H7 (cell line): ENCODE data around the gene PPP2R5E. TPM values are rescaled to one million over a fixed set of nuclear protein-coding genes. Genes with fewer than 3 reads are reported as not detected.
A peak's percentile ranks its signal among the peaks of the same experiment; 100 is the strongest.

Experiments used
- DNase-seq: peaks from one replicate; pipeline ENCODE4 v3.0.0; 2012
- H3K27me3 ChIP-seq: 2 replicates; pipeline ENCODE4 v1.6.0; 2011; ENCODE audit warnings: mild to moderate bottlenecking, low read length; ENCODE audit not compliant: control insufficient read depth, insufficient read depth
- H3K36me3 ChIP-seq: replicated peaks from 2 replicates; pipeline ENCODE4 v1.5.1; 2011; ENCODE audit warnings: low read length; ENCODE audit not compliant: control insufficient read depth, insufficient read depth
- H3K4me3 ChIP-seq: 2 replicates; pipeline ENCODE4 v1.5.1; 2011; ENCODE audit warnings: low read depth, mild to moderate bottlenecking, control low read depth, low read length, moderate library complexity; ENCODE audit not compliant: insufficient read depth
- total RNA-seq: library from RNA; depleted of rRNA; stranded (reverse); fragments of >200 nt; shearing (Covaris generic); gene quantifications from 2 replicates; pipeline ENCODE4 v1.2.3, GENCODE V29; 2014

Gene PPP2R5E
- total RNA-seq, 1 experiment from 2014 or later = 18.6 TPM

GRCh38 chr14:63418020-63418419 lies 125.2 kb downstream of the PPP2R5E start:
- no peak overlapping the region for H3K4me3 ChIP-seq
- H3K36me3 ChIP-seq = no peaks in the 10 kb centered on the region
- no peaks in the 10 kb centered on the region for H3K27me3 ChIP-seq
- DNase-seq = no peak

GRCh38 chr14:63413009-63413408 lies 130.2 kb downstream of the PPP2R5E start:
- H3K27me3 ChIP-seq = no peaks in the 10 kb centered on the region
- no peak for DNase-seq
- no peaks in the 10 kb centered on the region for H3K36me3 ChIP-seq
- H3K4me3 ChIP-seq = no peak overlapping the region

- no peak overlapping the region for H3K4me3 ChIP-seq
- no peaks in the 10 kb centered on the region for H3K27me3 ChIP-seq
- no peaks in the 10 kb centered on the region for H3K36me3 ChIP-seq
- DNase-seq = no peak
Measured at GRCh38 chr14:63406333-63406732, 136.8 kb downstream of the PPP2R5E start.

GRCh38 chr14:63405715-63406114 lies 137.5 kb downstream of the PPP2R5E start:
- Histone ChIP-seq H3K4me3 (no peak overlapping the region), H3K27me3 (no peaks in the 10 kb centered on the region), H3K36me3 (no peaks in the 10 kb centered on the region)
- DNase-seq = no peak

GRCh38 chr14:63404906-63405305 lies 138.3 kb downstream of the PPP2R5E start:
- no peaks in the 10 kb centered on the region for H3K36me3 ChIP-seq
- H3K4me3 ChIP-seq = no peak overlapping the region
- no peak for DNase-seq
- no peaks in the 10 kb centered on the region for H3K27me3 ChIP-seq

GRCh38 chr14:63401646-63402045 lies 141.5 kb downstream of the PPP2R5E start:
- DNase-seq = no peak
- Histone ChIP-seq H3K36me3 (no peaks in the 10 kb centered on the region), H3K27me3 (no peaks in the 10 kb centered on the region)

GRCh38 chr14:63398952-63399351 lies 144.2 kb downstream of the PPP2R5E start:
- Histone ChIP-seq H3K36me3 (peaks cover 2% of the 10 kb centered on the region), H3K4me3 (no peak overlapping the region), H3K27me3 (no peaks in the 10 kb centered on the region)
- DNase-seq = no peak

More at GRCh38 chr14:63401646-63402045, 141.5 kb downstream of the PPP2R5E start:
- no peak overlapping the region for H3K4me3 ChIP-seq

GRCh38 chr14:63394841-63395240 lies 148.3 kb downstream of the PPP2R5E start:
- DNase-seq = no peak
- Histone ChIP-seq H3K27me3 (no peaks in the 10 kb centered on the region), H3K4me3 (no peak overlapping the region), H3K36me3 (peaks cover 5% of the 10 kb centered on the region)

- Histone ChIP-seq H3K4me3 (no peak overlapping the region), H3K36me3 (peaks cover 5% of the 10 kb centered on the region), H3K27me3 (no peaks in the 10 kb centered on the region)
- no peak for DNase-seq
Measured at GRCh38 chr14:63394432-63394831, 148.7 kb downstream of the PPP2R5E start.

- DNase-seq = no peak
- peaks cover 5% of the 10 kb centered on the region for H3K36me3 ChIP-seq
- H3K27me3 ChIP-seq = no peaks in the 10 kb centered on the region
- H3K4me3 ChIP-seq = no peak overlapping the region
Measured at GRCh38 chr14:63393012-63393411, 150.2 kb downstream of the PPP2R5E start.

GRCh38 chr14:63392236-63392635 lies 150.9 kb downstream of the PPP2R5E start:
- peaks cover 6% of the 10 kb centered on the region for H3K36me3 ChIP-seq
- DNase-seq = no peak

GRCh38 chr14:63388766-63389431 lies 154.3 kb downstream of the PPP2R5E start:
- peak; percentile 48 for DNase-seq
- no peak overlapping the region for H3K4me3 ChIP-seq
- peaks cover 4% of the 10 kb centered on the region for H3K36me3 ChIP-seq
- no peaks in the 10 kb centered on the region for H3K27me3 ChIP-seq

More at GRCh38 chr14:63392236-63392635, 150.9 kb downstream of the PPP2R5E start:
- H3K4me3 ChIP-seq = no peak overlapping the region
- H3K27me3 ChIP-seq = no peaks in the 10 kb centered on the region

- H3K4me3 ChIP-seq = no peak overlapping the region
- peaks cover 3% of the 10 kb centered on the region for H3K36me3 ChIP-seq
- no peak for DNase-seq
- H3K27me3 ChIP-seq = no peaks in the 10 kb centered on the region
Measured at GRCh38 chr14:63387711-63388110, 155.5 kb downstream of the PPP2R5E start.

GRCh38 chr14:63383776-63384367 lies 159.3 kb downstream of the PPP2R5E start:
- DNase-seq = no peak
- Histone ChIP-seq H3K36me3 (peaks cover 9% of the 10 kb centered on the region), H3K27me3 (no peaks in the 10 kb centered on the region), H3K4me3 (no peak overlapping the region)

- no peak for DNase-seq
- H3K4me3 ChIP-seq = no peak overlapping the region
- H3K27me3 ChIP-seq = no peaks in the 10 kb centered on the region
- peaks cover 8% of the 10 kb centered on the region for H3K36me3 ChIP-seq
Measured at GRCh38 chr14:63378444-63378843, 164.7 kb downstream of the PPP2R5E start.
